ENCODE measurements around the gene RFX2. TPM values are rescaled to one million over a fixed set of nuclear protein-coding genes. Genes with fewer than 3 reads are reported as not detected.

Gene RFX2
- total RNA-seq, 1 experiment from 2014 or later = 10.5 TPM

Other genes with a start within 250 kb of the RFX2 start
- gene FUT5, start 240.0 kb downstream of the RFX2 start, total RNA-seq (2014; rRNA removed) = 0.35 TPM in 1 of 2 replicates, not detected in the other
- 556 and 669 TPM in 2 replicates for gene NDUFA11, start 206.7 kb downstream of the RFX2 start, total RNA-seq (2014; rRNA removed)
- 7.8 and 8.3 TPM in 2 replicates for gene VMAC, start 205.6 kb downstream of the RFX2 start, total RNA-seq (2014; rRNA removed)
- 255 and 280 TPM in 2 replicates for gene CAPS, start 196.2 kb downstream of the RFX2 start, total RNA-seq (2014; rRNA removed)
- 114 and 153 TPM in 2 replicates for gene RANBP3, start 132.4 kb downstream of the RFX2 start, total RNA-seq (2014; rRNA removed)
- not detected in 2 replicates for gene ACSBG2, start 25.2 kb upstream of the RFX2 start, total RNA-seq (2014; rRNA removed)
- 29.0 and 36.5 TPM in 2 replicates for gene MLLT1, start 169.5 kb upstream of the RFX2 start, total RNA-seq (2014; rRNA removed)
- gene ACER1, start 223.1 kb upstream of the RFX2 start, total RNA-seq (2014; rRNA removed) = not detected in 2 replicates

Data from PC-3 (cell line).